Measurements from ENCODE around the gene HSD17B14. TPM values are rescaled to one million over a fixed set of nuclear protein-coding genes. Genes with fewer than 3 reads are reported as not detected.
"Not testable (repeated sequence)": the region's sequence is repeated elsewhere in the genome, so short reads cannot be mapped to it uniquely, and the experiment has no call there.

Gene HSD17B14
- 10 to 100 TPM; 13.8 to 65.0 (median 28.5) TPM for total RNA-seq

DNA sequence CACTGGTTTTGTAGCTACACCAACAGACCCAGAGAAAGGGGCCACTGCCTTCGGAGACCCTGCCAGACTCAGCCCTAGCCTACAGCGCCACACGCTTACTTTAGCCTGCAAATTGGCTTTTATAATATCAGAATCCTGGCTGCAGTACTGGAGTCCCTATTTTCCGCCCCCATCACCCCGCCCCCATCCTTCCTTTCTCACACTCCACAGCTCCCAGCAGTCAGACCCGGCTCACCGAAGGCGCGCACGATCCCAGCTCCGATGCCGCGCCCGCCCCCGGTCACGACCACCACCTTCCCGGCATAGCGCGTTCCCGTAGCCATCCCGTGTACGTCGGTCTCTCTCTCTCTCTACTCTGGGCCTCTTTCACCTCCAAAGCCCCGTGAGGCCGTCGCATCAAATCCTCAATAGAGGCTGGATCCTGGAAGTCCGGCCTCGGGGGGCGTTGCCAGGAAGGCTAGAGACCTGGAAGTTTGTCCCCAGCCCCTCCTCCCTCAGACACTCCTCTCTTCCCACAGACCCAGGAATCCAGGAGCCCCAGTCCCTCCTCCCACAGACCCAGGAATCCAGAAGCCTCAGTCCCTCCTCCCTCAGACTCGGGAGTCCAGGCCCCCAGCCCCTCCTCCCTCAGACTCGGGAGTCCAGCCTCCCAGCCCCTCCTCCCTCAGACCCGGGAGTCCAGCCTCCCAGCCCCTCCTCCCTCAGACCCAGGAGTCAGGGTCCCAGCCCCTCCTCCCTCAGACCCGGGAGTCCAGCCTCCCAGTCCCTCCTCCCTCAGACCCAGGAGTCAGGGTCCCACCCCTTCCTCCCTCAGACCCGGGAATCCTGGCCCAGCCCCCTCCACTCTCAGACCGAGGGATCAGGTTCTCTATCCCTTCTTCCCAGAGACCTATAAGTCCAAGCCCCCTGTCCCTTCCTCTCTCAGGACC is at the start of gene HSD17B14:
Gene HSD17B14 (minus strand): TSS at position 403 of the 929 bp plus-strand sequence. CDS start 80 bp downstream, at position 323.
- peak within 1 kb of the TSS; percentile 57 to 87 (median 76) for H3K27ac ChIP-seq
- peaks cover 0 to 3% (median 0%) of the 10 kb centered on the region in 4 donors for H3K27me3 ChIP-seq
- DNase-seq, result peak; percentile 61 to 83
- peak within 1 kb of the TSS; percentile 10 to 54 (median 50) for H3K4me3 ChIP-seq
- TF ChIP-seq POLR2A (IDR thresholded peaks at IDR 0.05), result peak in 1 of 4 donors; percentile 12
- no peak for TF ChIP-seq EP300 (IDR thresholded peaks at IDR 0.05)
- TF ChIP-seq POLR2AphosphoS5 (IDR thresholded peaks at IDR 0.05), result no peak
- TF ChIP-seq, protein P1, sequence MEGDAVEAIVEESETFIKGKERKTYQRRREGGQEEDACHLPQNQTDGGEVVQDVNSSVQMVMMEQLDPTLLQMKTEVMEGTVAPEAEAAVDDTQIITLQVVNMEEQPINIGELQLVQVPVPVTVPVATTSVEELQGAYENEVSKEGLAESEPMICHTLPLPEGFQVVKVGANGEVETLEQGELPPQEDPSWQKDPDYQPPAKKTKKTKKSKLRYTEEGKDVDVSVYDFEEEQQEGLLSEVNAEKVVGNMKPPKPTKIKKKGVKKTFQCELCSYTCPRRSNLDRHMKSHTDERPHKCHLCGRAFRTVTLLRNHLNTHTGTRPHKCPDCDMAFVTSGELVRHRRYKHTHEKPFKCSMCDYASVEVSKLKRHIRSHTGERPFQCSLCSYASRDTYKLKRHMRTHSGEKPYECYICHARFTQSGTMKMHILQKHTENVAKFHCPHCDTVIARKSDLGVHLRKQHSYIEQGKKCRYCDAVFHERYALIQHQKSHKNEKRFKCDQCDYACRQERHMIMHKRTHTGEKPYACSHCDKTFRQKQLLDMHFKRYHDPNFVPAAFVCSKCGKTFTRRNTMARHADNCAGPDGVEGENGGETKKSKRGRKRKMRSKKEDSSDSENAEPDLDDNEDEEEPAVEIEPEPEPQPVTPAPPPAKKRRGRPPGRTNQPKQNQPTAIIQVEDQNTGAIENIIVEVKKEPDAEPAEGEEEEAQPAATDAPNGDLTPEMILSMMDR (IDR thresholded peaks at IDR 0.05), result peak in 3 of 6 experiments; percentile 0 to 6 (median 3)
- H3K9me3 ChIP-seq, result no peaks in the 10 kb centered on the region
- peak; percentile 36 to 52 for ATAC-seq (ENCODE audit: low FRiP score in 2 of 2)
- H3K36me3 ChIP-seq, result peaks cover 0 to 3% (median 0%) of the 10 kb centered on the region in 4 donors
- peaks cover 8 to 24% (median 23%) of the 10 kb centered on the region in 4 donors for H3K4me1 ChIP-seq
- 3 to 6% methylated on average over 32 to 35 of the region's 35 CpGs for WGBS, 2 donors

DNA sequence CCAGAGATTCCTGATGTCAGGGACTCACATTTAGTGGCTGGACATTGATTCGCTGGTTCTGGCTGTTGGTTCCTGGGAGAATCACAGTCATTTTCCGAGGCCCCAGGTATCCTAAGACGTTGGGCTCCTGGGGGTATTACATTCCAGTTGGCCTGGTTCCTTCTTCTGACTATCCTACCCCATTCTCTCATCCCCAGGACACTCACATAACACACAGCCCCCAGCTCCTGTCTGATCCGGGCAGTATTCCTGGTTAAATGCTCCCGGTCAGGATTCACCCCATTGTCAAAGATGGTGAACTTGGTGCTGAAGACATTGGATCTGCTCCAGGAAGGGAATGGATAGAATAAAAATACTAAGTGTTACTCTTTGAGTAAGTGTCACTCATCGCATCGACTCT is 47.4 kb upstream of the HSD17B14 start:
- Histone ChIP-seq H3K27ac (no peak overlapping the region), H3K4me1 (peaks cover under 1 to 15% (median 13%) of the 10 kb centered on the region in 4 donors), H3K36me3 (no peaks in the 10 kb centered on the region), H3K9me3 (no peaks in the 10 kb centered on the region), H3K27me3 (no peaks in the 10 kb centered on the region), H3K4me3 (no peak overlapping the region)
- DNase-seq (no peak), ATAC-seq (ENCODE audit: low FRiP score in 2 of 2) (no peak)
- 97% methylated on average over 7 of the region's 7 CpGs for WGBS, 2 donors
- TF ChIP-seq POLR2A (IDR thresholded peaks at IDR 0.05) (no peak), EP300 (IDR thresholded peaks at IDR 0.05) (no peak)

DNA sequence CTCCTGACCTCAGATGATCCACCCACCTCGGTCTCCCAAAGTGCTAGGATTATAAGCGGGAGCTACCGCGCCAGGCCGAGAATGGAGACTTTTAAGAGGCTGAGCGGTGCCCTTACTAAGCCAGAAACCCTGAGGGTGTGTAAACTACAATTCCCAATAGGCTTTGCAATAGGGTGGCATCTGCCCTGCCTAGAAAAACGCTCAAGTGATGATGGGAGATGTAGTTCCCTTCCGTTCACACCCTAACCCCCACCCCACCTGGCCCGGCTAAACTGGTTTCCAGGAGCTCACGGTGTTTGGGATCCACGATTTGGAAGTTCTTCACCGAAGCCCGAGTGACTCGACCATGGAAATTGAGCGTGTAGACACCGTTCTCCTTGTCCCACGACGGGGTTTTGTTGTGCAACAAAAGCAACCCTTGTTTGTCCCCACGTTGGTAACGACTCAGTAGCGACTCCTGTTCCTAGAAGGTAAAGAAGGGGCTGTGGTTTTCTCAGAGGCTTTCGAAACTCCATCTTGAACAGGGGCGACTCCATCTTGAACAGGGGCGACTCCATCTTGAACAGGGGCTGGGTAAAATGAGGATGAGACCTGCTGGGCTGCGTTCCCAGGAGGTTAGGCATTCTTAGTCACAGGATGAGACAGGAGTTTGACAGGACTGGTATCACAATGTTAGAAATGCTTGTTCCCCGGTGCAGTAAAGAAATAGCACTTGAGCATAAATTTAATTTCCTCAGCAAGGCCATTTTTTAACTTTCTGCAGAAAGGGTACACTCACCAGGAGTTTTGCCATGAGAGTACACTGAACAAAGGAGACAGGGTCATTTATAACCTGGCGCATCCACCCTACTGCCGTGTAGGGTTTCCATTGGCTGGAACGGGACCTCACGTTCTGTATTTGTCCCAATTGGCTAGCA is 45.7 kb upstream of the HSD17B14 start:
- peak overlapping the region in 2 of 4 donors; percentile 1 to 25 for H3K27ac ChIP-seq
- DNase-seq (no peak), ATAC-seq (ENCODE audit: low FRiP score in 2 of 2) (peak; percentile 58 to 71)
- no peaks in the 10 kb centered on the region for H3K27me3 ChIP-seq
- peaks cover 0 to 15% (median 11%) of the 10 kb centered on the region in 4 donors for H3K36me3 ChIP-seq
- no peak overlapping the region for H3K4me3 ChIP-seq
- no peak for TF ChIP-seq POLR2A (IDR thresholded peaks at IDR 0.05)
- no peak for TF ChIP-seq EP300 (IDR thresholded peaks at IDR 0.05)
- TF ChIP-seq POLR2AphosphoS5 (IDR thresholded peaks at IDR 0.05), result no peak
- TF ChIP-seq, protein P1 (IDR thresholded peaks at IDR 0.05), result no peak
- 86 to 87% methylated on average over 28 to 30 of the region's 30 CpGs for WGBS, 2 donors
- H3K4me1 ChIP-seq, result peaks cover 10 to 28% (median 24%) of the 10 kb centered on the region in 4 donors
- no peaks in the 10 kb centered on the region for H3K9me3 ChIP-seq

DNA sequence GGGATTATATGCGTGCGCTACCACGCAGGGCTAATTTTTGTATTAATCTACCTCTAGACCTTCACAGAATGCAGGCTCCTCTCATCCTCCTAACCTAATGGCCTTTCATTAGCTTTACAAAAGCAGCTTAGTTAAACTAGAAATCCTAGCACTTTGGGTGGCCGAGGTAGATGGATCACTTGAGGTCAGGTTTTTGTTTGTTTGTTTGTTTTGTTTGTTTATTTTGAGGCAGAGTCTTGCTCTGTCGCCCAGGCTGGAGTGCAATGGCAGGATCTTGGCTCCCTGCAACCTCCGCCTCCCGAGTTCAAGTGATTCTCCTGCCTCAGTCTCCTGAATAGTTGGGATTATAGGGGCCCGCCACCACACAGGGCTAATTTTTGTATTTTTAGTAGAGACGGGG is 43.4 kb upstream of the HSD17B14 start:
- Histone ChIP-seq H3K36me3 (peaks cover 9 to 38% (median 30%) of the 10 kb centered on the region in 4 donors), H3K4me1 (peaks cover 29 to 49% (median 43%) of the 10 kb centered on the region in 4 donors), H3K27ac (peak overlapping the region in 3 of 4 donors; percentile 100)
- DNase-seq; H3K27me3 ChIP-seq; H3K4me3 ChIP-seq; ATAC-seq (ENCODE audit: low FRiP score in 2 of 2); H3K9me3 ChIP-seq: not testable (repeated sequence)
- WGBS, 2 donors, result 88 to 92% methylated on average over 9 of the region's 9 CpGs

DNA sequence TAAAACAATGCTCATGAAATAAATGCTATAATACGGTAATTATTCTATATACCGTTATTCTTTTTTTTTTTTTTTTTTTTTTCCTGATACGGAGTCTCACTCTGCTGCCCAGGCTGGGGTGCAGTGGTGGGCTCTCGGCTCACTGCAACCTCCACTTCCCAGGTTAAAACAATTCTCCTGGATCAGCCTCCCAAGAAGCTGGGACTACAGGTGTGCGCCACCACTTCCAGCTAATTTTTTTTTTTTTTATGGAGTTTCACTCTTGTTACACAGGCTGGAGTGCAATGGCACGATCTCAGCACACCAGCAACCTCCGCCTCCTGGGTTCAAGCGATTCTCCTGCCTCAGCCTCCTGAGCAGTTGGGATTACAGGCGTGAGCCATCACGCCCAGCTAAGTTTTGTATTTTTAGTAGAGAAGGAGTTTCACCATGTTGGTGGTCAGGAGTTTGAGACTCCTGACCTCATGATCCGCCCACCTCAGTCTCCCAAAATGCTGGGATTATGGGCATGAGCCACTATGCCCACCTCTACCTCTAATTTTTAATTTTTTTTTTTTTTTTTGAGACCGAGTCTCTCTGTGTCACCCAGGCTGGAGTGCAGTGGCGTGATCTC is 42.8 kb upstream of the HSD17B14 start:
- Histone ChIP-seq H3K9me3 (no peaks in the 10 kb centered on the region), H3K36me3 (peaks cover 9 to 44% (median 35%) of the 10 kb centered on the region in 4 donors), H3K27ac (peak overlapping the region in 3 of 4 donors; percentile 100), H3K4me3 (no peak overlapping the region), H3K4me1 (peaks cover 34 to 49% (median 47%) of the 10 kb centered on the region in 4 donors), H3K27me3 (no peaks in the 10 kb centered on the region)
- no peak for DNase-seq
- WGBS, 2 donors, result 83 to 88% methylated on average over 13 of the region's 13 CpGs
- ATAC-seq (ENCODE audit: low FRiP score in 2 of 2), result no peak
- TF ChIP-seq POLR2AphosphoS5 (IDR thresholded peaks at IDR 0.05), result no peak
- TF ChIP-seq, protein P1 (IDR thresholded peaks at IDR 0.05), result no peak

Measured in upper lobe of left lung (tissue), 6 donors.